DND-41 (cell line): ENCODE data around the gene MYO5C.

Experiments used
- ATAC-seq: fragments of 200-7000 bp; cut with Tn5 transposase; 3 replicates; pipeline ENCODE4 v1.9.1; 2021; ENCODE audit warnings: low read depth; ENCODE audit not compliant: insufficient read depth
- DNase-seq: peaks from one replicate; pipeline ENCODE4 v3.0.0-alpha.2; 2020
- H2AFZ ChIP-seq: 2 replicates; pipeline ENCODE4 v1.6.0; 2012; ENCODE audit warnings: low read depth, low read length
- H3K27ac ChIP-seq: 2 replicates; pipeline ENCODE4 v1.5.1; 2012; ENCODE audit warnings: low read length, inconsistent platforms
- H3K27me3 ChIP-seq: fragments of 200-600 bp; sonication (generic); 2 replicates; pipeline ENCODE4 v1.6.0; 2012; ENCODE audit warnings: low read length, mild to moderate bottlenecking, inconsistent platforms; ENCODE audit not compliant: insufficient read depth, poor library complexity
- H3K36me3 ChIP-seq: 2 replicates; pipeline ENCODE4 v1.5.1; 2012; ENCODE audit warnings: low read length, inconsistent platforms; ENCODE audit not compliant: insufficient read depth
- H3K4me1 ChIP-seq: 2 replicates; pipeline ENCODE4 v1.5.1; 2012; ENCODE audit warnings: mild to moderate bottlenecking, low read length; ENCODE audit not compliant: insufficient read depth
- H3K4me2 ChIP-seq: 2 replicates; pipeline ENCODE4 v1.6.0; 2012; ENCODE audit warnings: mild to moderate bottlenecking, moderate library complexity, low read length, inconsistent platforms; ENCODE audit not compliant: insufficient read depth
- H3K4me3 ChIP-seq, 2 experiments: fragments of 200-600 bp in 1 of 2; shearing (Covaris generic) in 1 of 2; 2 replicates each; pipeline ENCODE4 v1.5.1; 2012 to 2016; ENCODE audit warnings: inconsistent platforms in 2 of 2, low read length in 2 of 2, mild to moderate bottlenecking in 2 of 2, low read depth in 1 of 2, moderate library complexity in 1 of 2
- H3K79me2 ChIP-seq: 2 replicates; pipeline ENCODE4 v1.6.0; 2012; ENCODE audit warnings: low read length, inconsistent platforms; ENCODE audit not compliant: insufficient read depth
- H3K9ac ChIP-seq: 2 replicates; pipeline ENCODE4 v1.6.0; 2012; ENCODE audit warnings: low read depth, mild to moderate bottlenecking, inconsistent platforms, low read length, moderate library complexity
- H3K9me3 ChIP-seq: 2 replicates; pipeline ENCODE4 v1.5.1; 2012; ENCODE audit warnings: low read length, moderate library complexity, mild to moderate bottlenecking, inconsistent platforms; ENCODE audit not compliant: insufficient read depth, severe bottlenecking
- H4K20me1 ChIP-seq: 2 replicates; pipeline ENCODE4 v1.6.0; 2012; ENCODE audit warnings: low read length; ENCODE audit not compliant: insufficient read depth
- CTCF ChIP-seq: IDR thresholded peaks from 2 replicates; pipeline ENCODE4 v1.5.1; 2012; ENCODE audit warnings: borderline replicate concordance, low read length, moderate library complexity, mild to moderate bottlenecking; ENCODE audit not compliant: poor library complexity, severe bottlenecking; ENCODE audit errors: extremely low read depth
- EZH2 ChIP-seq: IDR thresholded peaks from 3 replicates; pipeline ENCODE4 v1.6.1; 2012; ENCODE audit warnings: borderline replicate concordance, low read depth, mild to moderate bottlenecking, moderate library complexity, low read length, inconsistent platforms; ENCODE audit not compliant: severe bottlenecking

Gene MYO5C

GRCh38 chr15:52308446-52309153, 13.0 kb upstream of the MYO5C start:
- H3K27me3 ChIP-seq: no peaks in the 10 kb centered on the region
- H3K4me3 ChIP-seq: no peak overlapping the region
- no peak overlapping the region for H3K4me2 ChIP-seq
- H3K36me3 ChIP-seq: peaks cover 9% of the 10 kb centered on the region; the same call in 1 of the 2 replicates
- H2AFZ ChIP-seq: no peak overlapping the region
- no peak overlapping the region for H3K9ac ChIP-seq
- no peaks in the 10 kb centered on the region for H3K4me1 ChIP-seq
- no peaks in the 10 kb centered on the region for H3K79me2 ChIP-seq
- no peaks in the 10 kb centered on the region for H4K20me1 ChIP-seq
- TF ChIP-seq CTCF (no peak), EZH2 (no peak)
- ATAC-seq (no peak), DNase-seq (no peak)
- H3K9me3 ChIP-seq: no peaks in the 10 kb centered on the region
- H3K27ac ChIP-seq: no peak overlapping the region

- no peaks in the 10 kb centered on the region for H3K9me3 ChIP-seq
- no peak overlapping the region for H3K9ac ChIP-seq
- TF ChIP-seq CTCF: no peak
- TF ChIP-seq EZH2: no peak
- ATAC-seq (no peak), DNase-seq (no peak)
- no peak overlapping the region for H3K27ac ChIP-seq
- H3K4me1 ChIP-seq: no peaks in the 10 kb centered on the region
- no peaks in the 10 kb centered on the region for H4K20me1 ChIP-seq
- H3K27me3 ChIP-seq: no peaks in the 10 kb centered on the region
- no peak overlapping the region for H2AFZ ChIP-seq
- no peak overlapping the region for H3K4me3 ChIP-seq
- no peak overlapping the region for H3K4me2 ChIP-seq
- no peaks in the 10 kb centered on the region for H3K79me2 ChIP-seq
- H3K36me3 ChIP-seq: 0 out of 2 replicates have a peak, but pooled peaks cover 3% of the 10 kb centered on the region
These were observed 12.2 kb upstream of the MYO5C start for GRCh38 chr15:52307847-52308246.

- Histone ChIP-seq H3K27me3 (no peaks in the 10 kb centered on the region), H3K9ac (no peak overlapping the region), H3K27ac (no peak overlapping the region), H3K79me2 (no peaks in the 10 kb centered on the region), H3K4me1 (no peaks in the 10 kb centered on the region), H2AFZ (no peak overlapping the region), H3K4me2 (no peak overlapping the region), H3K9me3 (no peaks in the 10 kb centered on the region), H3K36me3 (no peaks in the 10 kb centered on the region), H3K4me3 (no peak overlapping the region), H4K20me1 (no peaks in the 10 kb centered on the region)
- TF ChIP-seq CTCF (no peak), EZH2 (no peak)
- DNase-seq: no peak
- no peak for ATAC-seq
These were observed 10.7 kb upstream of the MYO5C start for GRCh38 chr15:52306270-52306669.
